HEK293T (cell line): ENCODE measurements around the gene LRBA.

ENCODE experiments used
- CTCF ChIA-PET: fragments of 350-600 bp; formaldehyde crosslinking; extraction: SDS; loops from one replicate; lab custom pipeline; 2021; ENCODE audit warnings: antibody characterized with exemption, inconsistent platforms; lab: Yijun Ruan, JAX
- POLR2A ChIA-PET: fragments of 350-600 bp; formaldehyde crosslinking; extraction: SDS; loops from one replicate; lab custom pipeline; 2020; ENCODE audit warnings: antibody characterized with exemption, inconsistent platforms; lab: Yijun Ruan, JAX
- DNase-seq: peaks from one replicate; pipeline ENCODE4 v3.0.0; 2012; ENCODE audit warnings: mixed read lengths; ENCODE audit errors: extremely low spot score
- ARNT ChIP-seq: fragments of 450-650 bp; IDR thresholded peaks from 2 replicates; pipeline ENCODE4 v1.6.1; 2017; ENCODE audit warnings: mild to moderate bottlenecking
- BHLHE40 ChIP-seq: fragments of 450-650 bp; IDR thresholded peaks from 2 replicates; pipeline ENCODE4 v1.6.1; 2016; ENCODE audit warnings: mild to moderate bottlenecking, moderate library complexity, borderline replicate concordance
- CTBP1 ChIP-seq: fragments of 450-650 bp; IDR thresholded peaks from 2 replicates; pipeline ENCODE4 v1.6.1; 2016; ENCODE audit warnings: borderline replicate concordance
- ELF4 ChIP-seq: fragments of 450-650 bp; IDR thresholded peaks from 2 replicates; pipeline ENCODE4 v1.6.1; 2017; ENCODE audit warnings: antibody characterized with exemption
- FOXA1 ChIP-seq: fragments of 450-650 bp; IDR thresholded peaks from 2 replicates; pipeline ENCODE4 v1.6.1; 2016; ENCODE audit warnings: mild to moderate bottlenecking
- FOXK2 ChIP-seq: fragments of 450-650 bp; IDR thresholded peaks from 2 replicates; pipeline ENCODE4 v1.6.1; 2016; ENCODE audit warnings: mild to moderate bottlenecking
- FOXM1 ChIP-seq: fragments of 450-650 bp; IDR thresholded peaks from 2 replicates; pipeline ENCODE4 v1.6.1; 2017; ENCODE audit warnings: mild to moderate bottlenecking, borderline replicate concordance
- HDGF ChIP-seq: fragments of 450-650 bp; IDR thresholded peaks from 2 replicates; pipeline ENCODE4 v1.6.1; 2017; ENCODE audit warnings: antibody characterized with exemption, borderline replicate concordance
- L3MBTL2 ChIP-seq: fragments of 450-650 bp; conservative IDR thresholded peaks from 2 replicates; pipeline ENCODE4 v1.6.1; 2016; ENCODE audit warnings: mild to moderate bottlenecking
- LEF1 ChIP-seq: fragments of 450-650 bp; IDR thresholded peaks from 2 replicates; pipeline ENCODE4 v1.6.1; 2017; ENCODE audit warnings: mild to moderate bottlenecking, borderline replicate concordance
- NFRKB ChIP-seq: fragments of 450-650 bp; IDR thresholded peaks from 2 replicates; pipeline ENCODE4 v1.6.1; 2016; ENCODE audit warnings: mild to moderate bottlenecking, moderate library complexity
- PKNOX1 ChIP-seq: fragments of 450-650 bp; IDR thresholded peaks from 2 replicates; pipeline ENCODE4 v1.6.1; 2016
- SP1 ChIP-seq: fragments of 450-650 bp; IDR thresholded peaks from 2 replicates; pipeline ENCODE4 v1.6.1; 2017
- SUZ12 ChIP-seq: fragments of 450-650 bp; IDR thresholded peaks from 2 replicates; pipeline ENCODE4 v1.6.1; 2016; ENCODE audit warnings: mild to moderate bottlenecking
- TARDBP ChIP-seq: fragments of 450-650 bp; IDR thresholded peaks from 2 replicates; pipeline ENCODE4 v1.6.1; 2016
- ZNF384 ChIP-seq: fragments of 450-650 bp; IDR thresholded peaks from 2 replicates; pipeline ENCODE4 v1.6.1; 2016

LRBA gene

GRCh38 chr4:150656891-150657290, 358.2 kb downstream of the LRBA start:
- TF ChIP-seq FOXA1 (no peak), ARNT (no peak), FOXM1 (no peak), SP1 (no peak), BHLHE40 (no peak), SUZ12 (no peak), L3MBTL2 (no peak), FOXK2 (no peak), LEF1 (no peak), HDGF (no peak), ZNF384 (no peak), CTBP1 (no peak), NFRKB (no peak), PKNOX1 (no peak), TARDBP (no peak), ELF4 (no peak)
- ChIA-PET CTCF (no interaction called here), POLR2A (no interaction called here)
- DNase-seq, result no peak

GRCh38 chr4:150650751-150651150, 364.3 kb downstream of the LRBA start:
- TF ChIP-seq BHLHE40 (no peak), ZNF384 (no peak), LEF1 (no peak), CTBP1 (no peak), ELF4 (no peak), SUZ12 (no peak), FOXK2 (no peak), HDGF (no peak), NFRKB (no peak), TARDBP (no peak), SP1 (no peak), FOXA1 (no peak), PKNOX1 (no peak), FOXM1 (no peak), L3MBTL2 (no peak), ARNT (no peak)
- no peak for DNase-seq
- ChIA-PET POLR2A (no interaction called here), CTCF (no interaction called here)

- DNase-seq, result no peak
- ChIA-PET CTCF (interaction anchor here (1.2 kb wide), 1 partner anchor 219 kb away, joined by 4 read pairs; no protein-coding TSS in a partner anchor), POLR2A (no interaction called here)
- TF ChIP-seq FOXA1 (no peak), BHLHE40 (no peak), SUZ12 (no peak), HDGF (no peak), PKNOX1 (no peak), ELF4 (no peak), TARDBP (no peak), FOXK2 (no peak), CTBP1 (no peak), NFRKB (no peak), ARNT (no peak), FOXM1 (no peak), ZNF384 (no peak), LEF1 (no peak), L3MBTL2 (no peak), SP1 (no peak)
Measured at GRCh38 chr4:150648123-150648522, 367.0 kb downstream of the LRBA start.

GRCh38 chr4:150647008-150647407, 368.1 kb downstream of the LRBA start:
- ChIA-PET CTCF (no interaction called here), POLR2A (no interaction called here)
- DNase-seq, result no peak
- TF ChIP-seq L3MBTL2, result no peak
- TF ChIP-seq BHLHE40, result no peak
- TF ChIP-seq FOXA1, result no peak
- no peak for TF ChIP-seq LEF1
- TF ChIP-seq FOXM1, result no peak
- no peak for TF ChIP-seq HDGF
- no peak for TF ChIP-seq TARDBP
- TF ChIP-seq ARNT, result no peak
- no peak for TF ChIP-seq ELF4
- no peak for TF ChIP-seq SP1
- TF ChIP-seq ZNF384, result no peak
- TF ChIP-seq PKNOX1, result no peak

- ChIA-PET POLR2A (no interaction called here), CTCF (no interaction called here)
- DNase-seq, result no peak
- TF ChIP-seq ARNT (no peak), L3MBTL2 (no peak), CTBP1 (no peak), ZNF384 (no peak), TARDBP (no peak), FOXK2 (no peak), FOXA1 (no peak), FOXM1 (no peak), PKNOX1 (no peak), SP1 (no peak), SUZ12 (no peak), HDGF (no peak), NFRKB (no peak), LEF1 (no peak)
Measured at GRCh38 chr4:150641612-150642011, 373.5 kb downstream of the LRBA start.
